ENCODE results near the gene ACER2.

ACER2 gene

DNA sequence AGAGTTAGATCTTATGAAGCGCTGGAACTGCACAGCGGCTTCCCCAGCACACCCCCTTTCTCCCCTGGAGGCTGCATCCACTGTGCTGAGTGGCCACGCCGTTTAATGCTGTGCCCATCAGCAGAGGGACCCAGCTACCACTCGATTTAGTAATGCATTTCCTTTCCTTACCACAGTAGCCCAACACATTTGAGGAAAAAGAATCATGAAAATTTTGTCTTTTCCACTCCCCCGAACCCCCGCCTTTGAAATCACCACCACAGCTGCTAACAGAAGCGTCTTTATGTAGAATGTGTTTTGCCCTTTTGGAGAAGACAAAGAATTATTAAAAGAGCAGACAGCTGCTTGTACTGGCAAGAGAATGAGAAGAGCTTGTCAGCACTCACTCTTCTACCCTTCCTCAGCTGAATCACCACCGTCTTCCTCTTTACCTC lies 73.2 kb downstream of the ACER2 start:
- DNase-seq, result peak in 36 of 51 donors; percentile 12 to 91 (median 50)

DNA sequence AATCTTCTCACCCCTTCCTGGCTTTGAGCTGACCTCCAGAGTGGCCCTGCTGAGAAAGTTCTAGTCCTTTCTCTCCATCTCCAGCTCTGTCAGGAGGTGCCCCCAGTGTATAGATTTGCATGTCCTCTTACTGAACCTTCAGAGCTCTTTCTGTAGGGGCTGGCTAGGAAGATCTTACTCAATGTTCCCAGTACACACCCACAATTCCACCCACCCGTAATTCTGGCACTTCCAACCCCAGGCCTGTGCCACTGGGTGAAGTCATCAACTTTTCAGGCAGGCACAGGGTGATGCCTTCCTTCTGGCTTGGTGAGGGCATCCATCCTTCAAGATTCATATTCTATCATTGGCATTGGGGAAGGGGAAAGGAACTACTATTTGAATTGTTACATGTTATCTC lies 75.9 kb downstream of the ACER2 start:
- no peak for DNase-seq

- DNase-seq, result no peak
These were observed 76.4 kb downstream of the ACER2 start for GRCh38 chr9:19485193-19485592.

DNA sequence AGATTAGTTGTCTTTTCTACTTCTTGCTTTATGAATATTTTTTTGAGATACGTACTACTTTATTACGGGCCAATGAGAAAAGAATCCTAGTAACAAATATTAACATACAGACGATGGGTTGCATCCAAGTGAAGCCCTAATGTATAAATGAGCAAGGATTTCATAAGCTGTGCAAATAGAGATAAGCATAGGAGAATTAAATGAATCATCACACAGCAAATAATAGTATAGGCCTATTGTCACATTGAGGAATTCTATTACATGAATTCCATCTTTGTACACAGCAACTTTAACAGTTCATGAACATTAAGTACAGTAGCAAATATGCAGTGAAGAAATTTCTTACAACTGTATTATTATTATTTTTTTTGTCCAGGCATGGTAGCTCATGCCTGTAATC lies 78.0 kb downstream of the ACER2 start:
- no peak for DNase-seq

- peak in 32 of 51 donors; percentile 17 to 83 (median 46) for DNase-seq
These were observed 79.9 kb downstream of the ACER2 start for GRCh38 chr9:19488721-19489120.

DNA sequence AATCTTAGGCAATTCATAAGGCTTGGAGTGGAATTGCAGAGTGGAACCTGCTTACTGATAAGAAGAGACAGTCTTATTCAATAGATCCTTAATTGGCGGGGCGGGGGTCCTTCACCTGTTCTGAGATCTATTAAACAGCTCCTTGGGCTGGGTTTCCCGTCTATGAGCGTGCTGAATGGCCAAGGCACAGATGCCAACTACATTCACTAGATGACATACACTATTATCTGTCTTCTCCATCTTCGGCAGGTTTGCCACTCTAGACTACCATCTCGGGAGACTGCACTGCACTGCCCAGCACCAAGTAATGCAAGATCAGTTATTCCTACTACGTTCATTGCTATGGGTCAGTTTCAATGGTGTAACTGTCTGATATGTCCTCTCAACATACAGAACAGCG lies 81.5 kb downstream of the ACER2 start:
- no peak for DNase-seq

DNA sequence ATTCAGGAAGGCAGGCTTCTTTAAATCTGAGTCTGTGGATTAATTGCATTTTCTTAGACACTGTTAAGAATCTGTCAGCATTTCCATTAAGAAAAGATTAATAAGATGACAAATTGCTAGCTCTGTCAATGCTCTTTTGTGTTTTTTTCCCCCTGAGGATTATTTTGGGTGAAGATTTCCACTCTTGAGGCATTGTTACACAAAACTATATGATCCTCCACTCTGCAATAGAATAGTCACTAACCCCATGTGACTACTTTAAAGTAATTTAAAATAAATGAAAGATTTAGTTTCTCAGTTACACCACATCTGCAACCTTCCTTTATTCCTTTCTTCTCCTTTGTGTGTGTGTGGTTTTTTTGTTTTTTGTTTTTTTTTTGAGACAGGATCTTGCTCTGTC lies 82.0 kb downstream of the ACER2 start:
- DNase-seq, result no peak

DNA sequence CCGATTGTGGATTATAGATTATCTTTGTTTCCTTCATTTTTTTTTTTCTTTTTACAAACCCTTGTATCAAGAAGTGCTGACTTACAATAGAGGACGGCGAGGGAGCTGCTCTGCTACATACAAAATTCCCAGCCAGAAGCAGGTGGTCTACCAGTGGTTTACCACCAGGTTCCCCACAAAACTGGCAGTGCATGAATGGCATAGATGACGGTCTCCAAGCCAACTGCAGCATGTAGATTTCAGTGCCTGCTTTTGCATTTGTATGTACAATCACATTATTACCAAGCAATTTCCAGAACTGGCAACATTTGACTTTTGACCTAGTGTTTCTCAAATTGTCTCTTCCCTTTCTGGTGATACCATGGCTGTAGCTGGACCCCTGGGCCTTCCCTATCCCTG lies 84.0 kb downstream of the ACER2 start:
- no peak for DNase-seq

- peak in 46 of 51 donors; percentile 9 to 90 (median 63) for DNase-seq
These were observed 84.5 kb downstream of the ACER2 start for GRCh38 chr9:19493174-19493811.

- peak in 1 of 51 donors; percentile 62 for DNase-seq
These were observed 85.1 kb downstream of the ACER2 start for GRCh38 chr9:19493876-19494275.

DNA sequence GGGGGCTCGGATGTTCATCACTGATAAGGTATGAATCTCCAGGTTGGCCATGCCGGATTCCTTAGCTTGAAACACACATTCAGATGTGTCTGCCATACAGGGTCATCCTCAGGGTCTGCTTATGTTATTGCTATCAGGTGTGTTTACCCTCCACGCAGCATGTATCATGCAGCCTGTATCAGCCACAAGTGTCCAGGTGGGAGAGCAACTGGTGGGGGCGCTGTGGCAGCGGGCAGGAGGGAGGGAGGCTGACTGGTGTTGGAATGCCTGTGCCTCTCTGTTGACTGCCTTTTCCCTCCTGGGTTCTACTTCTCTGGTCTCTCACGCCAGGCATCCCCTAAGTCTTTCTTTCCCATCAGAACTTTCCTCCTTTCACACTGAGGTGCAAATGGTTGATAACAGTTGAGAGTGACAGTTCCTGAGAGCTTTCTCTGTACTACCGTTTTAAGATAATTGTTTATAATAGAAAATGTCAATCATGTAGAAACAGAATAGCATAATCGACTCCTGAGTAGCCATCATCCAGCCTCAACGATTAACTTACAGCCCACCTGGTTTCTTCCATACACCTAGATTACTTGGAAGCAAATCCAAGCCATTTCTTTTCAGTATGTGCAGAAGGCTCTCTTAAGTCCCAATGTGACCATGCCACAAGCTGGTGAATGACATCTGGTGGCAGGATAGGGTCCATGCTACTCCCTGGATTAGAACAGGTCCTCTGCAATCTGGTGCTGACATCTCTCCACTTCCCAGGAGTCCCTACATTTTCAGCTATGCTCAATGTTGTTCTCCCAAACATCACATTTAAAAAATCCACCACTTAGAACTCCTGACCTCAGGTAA lies 86.6 kb downstream of the ACER2 start:
- no peak for DNase-seq

DNA sequence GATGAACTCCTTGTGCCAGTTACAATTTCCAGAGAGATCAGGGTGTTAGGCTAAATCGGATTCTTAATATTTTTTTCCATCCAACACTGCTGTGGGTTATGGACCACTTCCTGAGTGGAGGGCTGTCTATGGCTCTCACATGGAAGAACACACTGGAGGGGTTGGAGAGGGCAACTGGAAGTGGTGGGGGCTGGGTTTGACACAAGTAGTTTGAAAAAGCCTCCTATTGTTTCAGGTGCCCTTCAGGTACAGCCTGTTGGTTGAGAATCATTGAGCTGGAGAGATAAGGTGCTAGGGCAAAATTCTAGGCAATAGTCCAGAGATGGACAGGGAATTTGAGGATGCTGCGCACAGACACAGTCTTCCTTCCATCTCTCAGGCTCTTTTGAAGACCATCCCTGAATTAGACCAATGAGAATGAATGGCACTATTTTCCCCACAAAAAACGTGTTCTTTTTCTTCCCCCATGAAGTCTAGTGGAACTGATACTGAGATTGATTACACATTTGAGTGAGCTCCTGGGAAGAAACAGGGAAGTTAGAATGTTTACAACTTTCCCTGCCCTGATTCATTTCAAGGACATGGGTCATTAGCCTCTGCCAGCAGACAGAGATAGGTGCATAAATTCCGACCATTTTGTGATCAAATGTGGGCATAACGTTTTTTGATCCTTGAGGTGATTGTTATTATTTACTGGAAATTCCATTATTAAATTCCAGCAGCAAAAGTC lies 87.7 kb downstream of the ACER2 start:
- no peak for DNase-seq

DNA sequence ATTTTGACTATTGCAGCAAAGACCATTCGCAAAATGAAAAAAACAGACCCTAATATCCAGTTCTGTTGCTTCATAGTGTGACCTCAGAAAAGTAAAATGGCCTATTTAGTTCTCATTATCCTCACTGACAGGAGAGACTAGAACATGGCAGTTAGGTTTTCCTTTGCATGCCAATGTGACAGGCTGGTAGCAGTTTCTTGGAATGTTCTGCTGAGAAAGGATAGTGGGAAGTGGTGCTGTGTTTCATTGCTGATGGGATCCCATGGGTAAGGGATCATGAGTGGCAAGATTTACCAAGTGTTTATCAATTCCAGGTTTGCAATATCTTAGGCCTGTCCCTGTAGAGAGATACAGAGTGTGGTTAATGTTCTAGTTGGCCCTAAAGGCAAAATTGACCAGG lies 88.5 kb downstream of the ACER2 start:
- no peak for DNase-seq

DNA sequence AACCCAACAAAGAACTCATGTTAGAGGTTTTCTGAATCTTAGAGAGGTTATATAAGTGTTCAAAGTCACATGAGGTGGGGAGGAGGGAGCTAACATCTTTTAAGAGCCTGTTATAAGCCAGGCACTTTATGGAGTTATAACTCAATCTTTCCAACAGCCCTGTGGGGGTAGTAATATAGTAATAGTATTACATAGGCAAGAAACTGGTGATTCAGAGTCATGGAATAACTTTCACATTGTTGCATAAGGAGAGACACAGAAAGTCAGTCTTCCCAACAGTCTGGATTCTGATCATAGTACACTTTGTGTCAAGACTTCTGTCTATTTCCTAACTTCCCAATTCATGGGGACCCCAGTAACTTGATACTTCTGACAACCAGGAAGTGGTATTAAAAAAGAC lies 89.2 kb downstream of the ACER2 start:
- DNase-seq, result no peak
